Measurements from ENCODE around the gene TSHZ2.
"Not testable (repeated sequence)": the region's sequence is repeated elsewhere in the genome, so short reads cannot be mapped to it uniquely, and the experiment has no call there.

TSHZ2 gene

GRCh38 chr20:53362736-53363135 lies 390.6 kb downstream of the TSHZ2 start:
- H3K9ac ChIP-seq: no peak overlapping the region
- H3K27ac ChIP-seq: no peak overlapping the region
- no peaks in the 10 kb centered on the region for H3K4me1 ChIP-seq
- H4K20me1 ChIP-seq: no peaks in the 10 kb centered on the region
- no peaks in the 10 kb centered on the region for H3K9me3 ChIP-seq
- H3K4me2 ChIP-seq: no peak overlapping the region
- no peaks in the 10 kb centered on the region for H3K27me3 ChIP-seq
- TF ChIP-seq Cebpa-rat (IDR thresholded peaks at IDR 0.05): no peak
- no peaks in the 10 kb centered on the region for H3K36me3 ChIP-seq
- H3K4me3 ChIP-seq: no peak overlapping the region

- Histone ChIP-seq H3K27ac (no peak overlapping the region), H4K20me1 (no peaks in the 10 kb centered on the region), H3K4me3 (no peak overlapping the region), H3K4me1 (no peaks in the 10 kb centered on the region), H3K9ac (no peak overlapping the region), H3K4me2 (no peak overlapping the region), H3K36me3 (no peaks in the 10 kb centered on the region), H3K27me3 (no peaks in the 10 kb centered on the region), H3K9me3 (no peaks in the 10 kb centered on the region)
- no peak for TF ChIP-seq Cebpa-rat (IDR thresholded peaks at IDR 0.05)
Measured at GRCh38 chr20:53364646-53365045, 392.5 kb downstream of the TSHZ2 start.

GRCh38 chr20:53365076-53365475 lies 392.9 kb downstream of the TSHZ2 start:
- Histone ChIP-seq H3K27me3 (no peaks in the 10 kb centered on the region), H3K4me1 (no peaks in the 10 kb centered on the region), H3K4me2 (no peak overlapping the region), H3K36me3 (no peaks in the 10 kb centered on the region), H3K9me3 (no peaks in the 10 kb centered on the region), H3K4me3 (no peak overlapping the region), H3K9ac (no peak overlapping the region), H4K20me1 (no peaks in the 10 kb centered on the region), H3K27ac (no peak overlapping the region)
- TF ChIP-seq Cebpa-rat (IDR thresholded peaks at IDR 0.05): no peak

GRCh38 chr20:53365539-53366075 lies 393.4 kb downstream of the TSHZ2 start:
- Histone ChIP-seq H3K4me3 (no peak overlapping the region), H3K27ac (no peak overlapping the region), H3K9ac (no peak overlapping the region), H3K9me3 (no peaks in the 10 kb centered on the region), H3K4me1 (no peaks in the 10 kb centered on the region), H3K4me2 (no peak overlapping the region), H3K36me3 (no peaks in the 10 kb centered on the region), H3K27me3 (no peaks in the 10 kb centered on the region), H4K20me1 (no peaks in the 10 kb centered on the region)
- no peak for TF ChIP-seq Cebpa-rat (IDR thresholded peaks at IDR 0.05)

GRCh38 chr20:53366928-53367327 lies 394.8 kb downstream of the TSHZ2 start:
- not testable (repeated sequence) for H3K4me2 ChIP-seq, H3K36me3 ChIP-seq, H3K27ac ChIP-seq, H3K9ac ChIP-seq, H4K20me1 ChIP-seq, H3K4me1 ChIP-seq, H3K27me3 ChIP-seq, H3K4me3 ChIP-seq, H3K9me3 ChIP-seq

- Histone ChIP-seq H3K36me3 (no peaks in the 10 kb centered on the region), H3K27ac (no peak overlapping the region), H3K9me3 (no peaks in the 10 kb centered on the region), H4K20me1 (no peaks in the 10 kb centered on the region), H3K9ac (no peak overlapping the region), H3K4me2 (no peak overlapping the region), H3K4me1 (no peaks in the 10 kb centered on the region), H3K4me3 (no peak overlapping the region), H3K27me3 (no peaks in the 10 kb centered on the region)
- no peak for TF ChIP-seq Cebpa-rat (IDR thresholded peaks at IDR 0.05)
Measured at GRCh38 chr20:53369871-53370270, 397.7 kb downstream of the TSHZ2 start.

- no peak overlapping the region for H3K9ac ChIP-seq
- no peak overlapping the region for H3K4me3 ChIP-seq
- no peaks in the 10 kb centered on the region for H3K9me3 ChIP-seq
- no peak overlapping the region for H3K4me2 ChIP-seq
- H3K27ac ChIP-seq: no peak overlapping the region
- H3K36me3 ChIP-seq: no peaks in the 10 kb centered on the region
- H4K20me1 ChIP-seq: no peaks in the 10 kb centered on the region
- H3K27me3 ChIP-seq: no peaks in the 10 kb centered on the region
- no peak for TF ChIP-seq Cebpa-rat (IDR thresholded peaks at IDR 0.05)
- no peaks in the 10 kb centered on the region for H3K4me1 ChIP-seq
Measured at GRCh38 chr20:53370345-53370961, 398.3 kb downstream of the TSHZ2 start.

GRCh38 chr20:53371216-53371615 lies 399.1 kb downstream of the TSHZ2 start:
- Histone ChIP-seq H3K27me3 (no peaks in the 10 kb centered on the region), H3K27ac (no peak overlapping the region), H3K4me3 (no peak overlapping the region), H3K4me2 (no peak overlapping the region), H4K20me1 (no peaks in the 10 kb centered on the region), H3K36me3 (no peaks in the 10 kb centered on the region), H3K9me3 (no peaks in the 10 kb centered on the region), H3K9ac (no peak overlapping the region), H3K4me1 (no peaks in the 10 kb centered on the region)
- no peak for TF ChIP-seq Cebpa-rat (IDR thresholded peaks at IDR 0.05)

- no peak for TF ChIP-seq Cebpa-rat (IDR thresholded peaks at IDR 0.05)
Measured at GRCh38 chr20:53376021-53376420, 403.9 kb downstream of the TSHZ2 start.

GRCh38 chr20:53379014-53379832 lies 407.1 kb downstream of the TSHZ2 start:
- no peaks in the 10 kb centered on the region for H3K27me3 ChIP-seq
- no peak overlapping the region for H3K9ac ChIP-seq

More at GRCh38 chr20:53376021-53376420, 403.9 kb downstream of the TSHZ2 start:
- Histone ChIP-seq H3K27ac (no peak overlapping the region), H3K4me2 (no peak overlapping the region), H3K9me3 (no peaks in the 10 kb centered on the region), H3K9ac (no peak overlapping the region), H3K4me1 (no peaks in the 10 kb centered on the region), H3K27me3 (no peaks in the 10 kb centered on the region), H3K36me3 (no peaks in the 10 kb centered on the region), H4K20me1 (no peaks in the 10 kb centered on the region), H3K4me3 (no peak overlapping the region)

More at GRCh38 chr20:53379014-53379832, 407.1 kb downstream of the TSHZ2 start:
- TF ChIP-seq Cebpa-rat (IDR thresholded peaks at IDR 0.05): no peak
- Histone ChIP-seq H3K9me3 (no peaks in the 10 kb centered on the region), H3K4me2 (no peak overlapping the region), H3K4me3 (no peak overlapping the region), H3K27ac (no peak overlapping the region), H3K36me3 (no peaks in the 10 kb centered on the region), H3K4me1 (no peaks in the 10 kb centered on the region), H4K20me1 (no peaks in the 10 kb centered on the region)

Data from BLaER1 (cell line).